ENCODE measurements around the gene MUC5AC.

- TF ChIP-seq CTCF (conservative IDR thresholded peaks at IDR 0.05; ENCODE audit: low read depth, low read length) (no peak), EZH2 (IDR thresholded peaks at IDR 0.05; ENCODE audit: borderline replicate concordance, low read depth, low read length, poor library complexity, severe bottlenecking) (no peak)
These were observed 36.4 kb upstream of the MUC5AC start for GRCh38 chr11:1121331-1121812.
